CD4-positive, alpha-beta T cell treated with Interleukin-6 at 100 ng/mL for 8 hours (primary cell): Measurements from ENCODE around the gene TANGO6.
"Not testable (repeated sequence)": the region's sequence is repeated elsewhere in the genome, so short reads cannot be mapped to it uniquely, and the experiment has no call there.

Source experiments
- DNase-seq: peaks from one replicate; pipeline ENCODE4 v3.0.0-alpha.2; 2020; ENCODE audit warnings: mixed read lengths, low spot score

Gene TANGO6

GRCh38 chr16:69118468-69118867, 275.1 kb downstream of the TANGO6 start:
- no peak for DNase-seq

DNA sequence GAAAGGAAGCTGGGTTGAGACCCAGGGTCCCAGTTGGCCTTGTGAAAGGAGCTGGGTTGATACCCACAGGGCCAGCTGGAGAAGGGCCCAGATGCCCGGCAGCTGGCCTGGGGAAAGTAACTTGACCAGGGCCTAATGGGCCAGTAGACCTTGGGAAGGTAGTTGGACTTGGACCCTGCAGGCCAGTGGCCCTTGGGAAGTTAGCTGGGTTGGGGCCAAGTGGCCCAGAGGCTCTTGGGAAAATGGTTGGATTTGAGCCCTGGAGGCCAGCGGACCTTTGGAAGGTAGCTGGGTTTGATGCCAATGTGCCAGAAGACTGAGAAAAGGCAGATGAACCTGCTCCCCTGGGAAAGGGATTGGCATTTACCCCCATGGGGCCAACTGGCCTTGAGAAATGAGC, 275.7 kb downstream of the TANGO6 start:
- DNase-seq = no peak

- DNase-seq = no peak
Observed at GRCh38 chr16:69119536-69119935, 276.2 kb downstream of the TANGO6 start.

DNA sequence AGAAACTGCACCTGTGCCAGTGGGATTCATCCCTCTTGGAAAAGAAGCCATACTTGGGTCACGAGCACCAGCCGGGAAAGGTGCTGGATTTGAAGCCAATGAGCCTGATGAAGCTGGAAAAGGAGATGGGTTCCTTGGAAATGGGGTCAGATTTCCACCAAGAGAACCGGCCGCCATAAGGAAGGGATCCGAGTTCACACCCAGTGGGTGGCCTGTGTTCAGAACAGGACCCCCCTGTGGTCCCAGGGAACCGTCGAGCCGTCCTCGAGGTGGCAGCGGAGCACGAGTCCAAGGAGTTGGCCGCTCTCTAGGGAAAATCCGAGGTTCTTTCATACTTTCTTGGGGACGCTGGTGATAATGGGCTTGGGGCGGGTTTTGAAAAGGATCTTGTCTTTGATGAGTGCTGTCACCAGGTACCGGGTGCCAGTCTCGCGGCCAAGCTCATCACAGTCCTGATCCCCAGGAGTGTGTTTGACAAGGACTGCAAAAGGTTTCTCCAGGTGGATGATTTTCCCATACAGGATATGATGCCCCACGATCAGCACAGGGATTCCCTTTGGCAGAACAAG, 276.8 kb downstream of the TANGO6 start:
- no peak for DNase-seq

GRCh38 chr16:69123910-69124309, 280.6 kb downstream of the TANGO6 start:
- peak; percentile 59 for DNase-seq

GRCh38 chr16:69124406-69124805, 281.1 kb downstream of the TANGO6 start:
- DNase-seq = not testable (repeated sequence)

DNA sequence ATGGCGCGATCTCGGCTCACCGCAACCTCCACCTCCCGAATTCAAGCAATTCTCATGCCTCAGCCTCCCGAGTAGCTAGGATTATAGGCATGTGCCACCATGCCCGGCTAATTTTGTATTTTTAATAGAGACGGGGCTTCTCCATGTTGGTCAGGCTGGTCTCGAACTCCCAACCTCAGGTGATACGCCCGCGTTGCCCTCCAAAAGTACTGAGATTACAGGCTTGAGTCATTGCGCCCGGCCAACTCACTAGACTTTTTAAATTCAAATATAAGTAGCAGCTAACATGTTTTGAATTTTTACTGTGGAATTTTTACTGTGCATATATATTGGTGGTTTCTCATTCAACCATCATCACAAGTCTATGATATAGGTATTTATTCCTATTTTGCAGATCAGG, 281.6 kb downstream of the TANGO6 start:
- not testable (repeated sequence) for DNase-seq

GRCh38 chr16:69126221-69126620, 282.9 kb downstream of the TANGO6 start:
- no peak for DNase-seq

DNA sequence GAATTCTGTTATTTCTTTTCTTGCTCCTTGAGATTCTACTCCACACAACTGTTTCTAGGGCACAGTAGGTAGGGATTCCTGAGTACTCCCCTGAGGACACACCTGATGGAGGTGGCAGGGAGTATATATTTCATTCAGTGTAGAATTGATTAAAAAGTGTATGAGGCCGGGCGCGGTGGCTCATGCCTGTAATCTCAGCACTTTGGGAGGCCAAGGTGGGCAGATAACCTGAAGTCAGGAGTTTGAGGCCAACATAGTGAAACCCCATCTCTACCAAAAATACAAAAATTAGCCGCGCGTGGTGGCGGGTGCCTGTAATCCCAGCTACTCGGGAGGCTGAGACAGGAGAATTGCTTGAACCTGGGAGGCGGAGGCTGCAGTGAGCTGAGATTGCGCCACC, 283.5 kb downstream of the TANGO6 start:
- DNase-seq = not testable (repeated sequence)

DNA sequence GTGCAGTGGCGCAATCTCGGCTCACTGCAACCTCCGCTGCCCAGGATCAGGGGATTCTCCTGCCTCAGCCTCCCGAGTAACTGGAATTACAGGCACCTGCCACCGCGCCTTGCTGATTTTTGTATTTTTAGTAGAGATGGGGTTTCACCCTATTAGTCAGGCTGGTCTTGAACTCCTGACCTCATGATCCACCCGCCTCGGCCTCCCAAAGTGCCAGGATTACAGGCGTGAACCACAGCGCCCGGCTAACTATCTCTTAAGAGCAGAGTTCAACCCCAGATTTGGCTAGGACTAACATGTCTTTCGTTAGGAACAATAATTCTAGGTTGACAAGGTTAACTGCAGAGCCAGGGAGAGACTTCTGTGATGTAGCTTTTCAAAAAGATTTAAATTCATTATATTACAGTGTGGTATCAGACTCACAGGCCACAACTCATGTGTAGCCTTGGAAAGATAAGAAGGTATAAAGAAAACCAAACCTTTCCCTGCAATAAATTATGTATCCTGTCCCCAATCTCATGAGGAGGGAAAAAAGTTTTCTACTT, 284.7 kb downstream of the TANGO6 start:
- no peak for DNase-seq

DNA sequence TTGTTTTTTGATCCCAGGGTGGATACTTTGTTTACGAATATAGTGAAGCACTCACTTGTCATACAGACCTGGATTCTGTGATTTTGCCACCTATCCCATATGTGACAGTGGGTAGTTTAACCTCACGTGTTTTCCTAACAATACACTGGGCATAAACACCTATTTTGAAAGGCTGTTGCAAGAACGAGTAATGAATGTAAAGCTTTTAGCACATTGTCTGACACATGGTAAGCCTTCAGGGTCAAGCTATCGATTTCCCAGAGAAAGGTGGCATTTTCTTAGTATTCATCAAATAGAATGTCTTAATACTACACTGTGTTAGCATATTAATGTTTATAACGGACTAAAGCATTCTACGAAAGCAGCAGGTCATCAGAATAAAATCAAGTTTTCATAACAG, 287.1 kb downstream of the TANGO6 start:
- no peak for DNase-seq

GRCh38 chr16:69131167-69131838, 288.0 kb downstream of the TANGO6 start:
- no peak for DNase-seq

DNA sequence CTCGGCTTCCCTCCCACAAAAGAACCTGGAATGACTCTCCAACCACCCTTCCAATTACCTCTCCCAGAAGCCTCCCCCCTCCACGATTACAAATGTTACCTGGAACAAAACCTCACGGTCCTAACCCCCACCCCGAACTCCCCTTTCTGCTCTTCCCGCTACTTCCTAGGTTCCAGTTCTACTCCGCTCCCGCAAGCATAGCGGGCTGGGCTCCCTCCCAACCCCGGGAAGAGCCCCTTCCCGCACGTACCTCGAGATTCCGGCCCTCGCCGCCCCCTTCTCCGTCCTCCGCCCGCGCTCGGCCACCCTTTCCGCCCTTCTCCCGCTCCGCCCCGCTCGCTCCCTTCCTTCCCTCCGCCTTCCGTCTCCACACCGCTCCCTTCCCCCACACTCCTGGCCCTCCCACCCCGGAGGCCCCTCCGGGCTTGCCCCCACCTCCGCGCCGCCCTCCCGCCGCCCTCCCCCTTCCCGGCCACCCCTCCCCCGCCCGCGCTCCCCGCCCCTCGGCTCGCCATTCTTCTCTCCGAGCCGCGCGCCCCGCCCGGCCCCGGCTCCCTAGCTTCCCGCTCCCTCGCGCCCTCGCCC, 288.6 kb downstream of the TANGO6 start:
- peak; percentile 63 for DNase-seq

- peak; percentile 77 for DNase-seq
Observed at GRCh38 chr16:69132424-69133252, 289.3 kb downstream of the TANGO6 start, which contains the start of the genes CHTF8 and UTP4. CHTF8 (minus strand) TSS chr16:69132588; CDS start chr16:69121458, 11,130 bp downstream. UTP4 (plus strand) TSS chr16:69132649; CDS start chr16:69133460, 811 bp downstream.

- no peak for DNase-seq
Observed at GRCh38 chr16:69133373-69133954, 290.1 kb downstream of the TANGO6 start.
